H1 (cell line): ENCODE data around the gene ANXA8. TPM values are rescaled to one million over a fixed set of nuclear protein-coding genes. Genes with fewer than 3 reads are reported as not detected.

Source experiments
- GABPA ChIP-seq: IDR thresholded peaks from 2 replicates; pipeline ENCODE4 v1.6.1; 2011; ENCODE audit warnings: mild to moderate bottlenecking, low read length, moderate library complexity, borderline replicate concordance; ENCODE audit not compliant: insufficient read depth
- RXRA ChIP-seq: IDR thresholded peaks from 2 replicates; pipeline ENCODE4 v1.6.1; 2011; ENCODE audit warnings: low read depth, mild to moderate bottlenecking, low read length, moderate library complexity; ENCODE audit not compliant: insufficient read depth
- SIN3A ChIP-seq, 2 experiments: IDR thresholded peaks in 1 of 2; conservative IDR thresholded peaks in 1 of 2; 2 replicates each; pipeline ENCODE4 v1.6.1; 2011 to 2012; ENCODE audit warnings: low read length in 2 of 2, improper control_type of control experiment in 1 of 2, low read depth in 1 of 2, mild to moderate bottlenecking in 1 of 2
- polyA plus RNA-seq, 7 experiments: library from polyadenylated mRNA; depleted of rRNA in 3 of 7; stranded (reverse) in 5 of 7; unstranded in 2 of 7; fragments of >200 nt in 5 of 7; fragments of 200-250 nt in 2 of 7; gene quantifications; 1 replicate in 5 of 7; 2 replicates in 1 of 7; 4 replicates in 1 of 7; pipeline versions ENCODE4 v1.2.1 to v1.2.3, GENCODE V29; 2011 to 2013; ENCODE audit warnings: missing spikeins in 2 of 7, mixed read lengths in 2 of 7
- total RNA-seq: library from RNA; stranded (reverse); fragmentation: NEBNext Ultra II Directional; extraction: Animal tissue kit (Norgen Biotek cat#: 25700); gene quantifications from 2 replicates; pipeline ENCODE4 v1.2.1, GENCODE V29; 2021

Gene ANXA8
- total and polyA plus RNA-seq, 2 of the 8 experiments (the other 6 are each of a cell fraction or from before 2014, with no cell fraction given) = 0.15 TPM; not detected in 1

- no peak for TF ChIP-seq GABPA
- TF ChIP-seq RXRA = no peak
- no peak for TF ChIP-seq SIN3A (conservative IDR thresholded peaks at IDR 0.05 in 1 of 2, IDR thresholded peaks at IDR 0.05 in 1 of 2; ENCODE audit: low read depth in 1 of 2, low read length in 2 of 2)
These were observed 34.6 kb downstream of the ANXA8 start (continued) for GRCh38 chr10:47449102-47449978.
